Skeletal muscle cell (primary cell): ENCODE results near the gene LIN28B.

Source experiments
- DNase-seq: peaks from one replicate; pipeline ENCODE4 v3.0.0-alpha.2; 2010; ENCODE audit warnings: low read depth
- H3K4me3 ChIP-seq: 2 replicates; pipeline ENCODE4 v1.5.1; 2011; ENCODE audit warnings: low read depth, mild to moderate bottlenecking, control low read depth, low read length, moderate library complexity

Gene LIN28B

GRCh38 chr6:105097288-105097687, 140.4 kb downstream of the LIN28B start:
- H3K4me3 ChIP-seq: no peak overlapping the region
- DNase-seq: no peak

- no peak for DNase-seq
These were observed 142.5 kb downstream of the LIN28B start for GRCh38 chr6:105099371-105099770.

GRCh38 chr6:105102186-105102585, 145.3 kb downstream of the LIN28B start:
- no peak overlapping the region for H3K4me3 ChIP-seq
- no peak for DNase-seq

More at GRCh38 chr6:105099371-105099770, 142.5 kb downstream of the LIN28B start:
- H3K4me3 ChIP-seq: no peak overlapping the region

- no peak for DNase-seq
- H3K4me3 ChIP-seq: no peak overlapping the region
These were observed 148.2 kb downstream of the LIN28B start for GRCh38 chr6:105105094-105105493.

GRCh38 chr6:105106260-105106659, 149.4 kb downstream of the LIN28B start:
- H3K4me3 ChIP-seq: no peak overlapping the region
- no peak for DNase-seq

- DNase-seq: no peak
- no peak overlapping the region for H3K4me3 ChIP-seq
These were observed 150.3 kb downstream of the LIN28B start for GRCh38 chr6:105107207-105107606.

GRCh38 chr6:105108631-105109262, 151.8 kb downstream of the LIN28B start:
- no peak for DNase-seq
- H3K4me3 ChIP-seq: no peak overlapping the region

GRCh38 chr6:105109955-105110895, 153.3 kb downstream of the LIN28B start:
- H3K4me3 ChIP-seq: no peak overlapping the region
- DNase-seq: no peak

- DNase-seq: no peak
- no peak overlapping the region for H3K4me3 ChIP-seq
These were observed 154.2 kb downstream of the LIN28B start for GRCh38 chr6:105111105-105111504.

GRCh38 chr6:105111871-105112270, 155.0 kb downstream of the LIN28B start:
- H3K4me3 ChIP-seq: no peak overlapping the region
- DNase-seq: no peak

- no peak overlapping the region for H3K4me3 ChIP-seq
- no peak for DNase-seq
These were observed 155.7 kb downstream of the LIN28B start for GRCh38 chr6:105112577-105112976.

GRCh38 chr6:105113422-105113821, 156.5 kb downstream of the LIN28B start:
- DNase-seq: no peak
- H3K4me3 ChIP-seq: no peak overlapping the region

GRCh38 chr6:105116150-105116549, 159.2 kb downstream of the LIN28B start:
- no peak overlapping the region for H3K4me3 ChIP-seq
- no peak for DNase-seq

GRCh38 chr6:105120570-105120969, 163.7 kb downstream of the LIN28B start:
- no peak for DNase-seq
- no peak overlapping the region for H3K4me3 ChIP-seq

GRCh38 chr6:105121981-105122380, 165.1 kb downstream of the LIN28B start:
- DNase-seq: no peak
- no peak overlapping the region for H3K4me3 ChIP-seq

- no peak for DNase-seq
- no peak overlapping the region for H3K4me3 ChIP-seq
These were observed 165.8 kb downstream of the LIN28B start for GRCh38 chr6:105122717-105123116.
